Measurements from ENCODE around the gene MGLL. TPM values are rescaled to one million over a fixed set of nuclear protein-coding genes. Genes with fewer than 3 reads are reported as not detected.

The MGLL gene
- total RNA-seq, 1 experiment from 2014 or later = 0.94 TPM

DNA sequence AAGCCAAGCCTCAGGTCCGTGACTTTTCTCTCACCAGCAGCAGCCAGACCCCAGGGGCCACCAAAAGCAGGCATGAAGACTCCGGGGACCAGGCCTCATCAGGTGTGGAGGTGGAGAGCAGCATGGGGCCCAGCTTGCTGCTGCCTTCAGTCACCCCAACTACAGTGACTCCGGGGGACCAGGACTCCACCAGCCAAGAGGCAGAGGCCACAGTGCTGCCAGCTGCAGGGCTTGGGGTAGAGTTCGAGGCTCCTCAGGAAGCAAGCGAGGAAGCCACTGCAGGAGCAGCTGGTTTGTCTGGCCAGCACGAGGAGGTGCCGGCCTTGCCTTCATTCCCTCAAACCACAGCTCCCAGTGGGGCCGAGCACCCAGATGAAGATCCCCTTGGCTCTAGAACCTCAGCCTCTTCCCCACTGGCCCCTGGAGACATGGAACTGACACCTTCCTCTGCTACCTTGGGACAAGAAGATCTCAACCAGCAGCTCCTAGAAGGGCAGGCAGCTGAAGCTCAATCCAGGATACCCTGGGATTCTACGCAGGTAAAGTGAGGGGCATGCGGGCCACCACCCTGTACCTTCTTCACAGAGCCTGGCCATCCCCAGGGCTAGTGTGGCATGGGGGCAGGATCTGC is 161.6 kb downstream of the MGLL start:
- no peak overlapping the region for H3K27ac Mint-ChIP-seq
- POLR2A ChIA-PET = no interaction called here
- DNase-seq (ENCODE audit: low spot score) (no peak), ATAC-seq (no peak)
- H3K9me3 Mint-ChIP-seq = peaks cover 6% of the 10 kb centered on the region
- TF ChIP-seq ZBTB21 (CRISPR knock-in tag; IDR thresholded peaks at IDR 0.05; ENCODE audit: borderline replicate concordance) (no peak), CBFB (CRISPR knock-in tag; IDR thresholded peaks at IDR 0.05; ENCODE audit: low read depth) (no peak), RELA (CRISPR knock-in tag; IDR thresholded peaks at IDR 0.05; ENCODE audit: borderline replicate concordance) (no peak), AFF4 (CRISPR knock-in tag; IDR thresholded peaks at IDR 0.05; ENCODE audit: borderline replicate concordance) (no peak)
- no peak overlapping the region for H3K4me3 Mint-ChIP-seq
- H3K27me3 Mint-ChIP-seq (ENCODE audit: low read depth) = no peaks in the 10 kb centered on the region
- H3K4me1 Mint-ChIP-seq = no peaks in the 10 kb centered on the region
- H3K36me3 Mint-ChIP-seq = peaks cover 17% of the 10 kb centered on the region
- CTCF ChIA-PET = interaction anchor here (1.6 to 2.5 kb wide), 2 partner anchors 9 to 19 kb away, joined by 7 read pairs; no protein-coding TSS in a partner anchor

DNA sequence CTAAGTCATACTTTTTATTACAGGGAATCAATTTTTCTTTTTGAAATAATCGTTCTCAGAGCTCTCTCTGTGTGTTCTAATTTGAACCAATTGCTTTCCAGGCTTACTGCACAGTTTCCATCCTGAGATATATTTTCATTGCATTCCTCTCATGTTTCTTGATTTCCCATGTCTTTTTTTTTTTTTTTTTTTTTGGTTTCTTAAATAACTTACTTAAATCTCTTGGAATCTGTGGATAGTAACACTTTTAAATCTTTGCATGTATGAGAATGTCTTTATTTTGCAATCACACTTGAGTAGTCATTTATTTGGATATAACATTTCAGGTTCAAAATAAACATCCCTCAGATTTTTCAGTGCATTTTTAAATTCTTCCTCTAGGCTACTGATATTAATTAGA is 164.1 kb downstream of the MGLL start:
- Mint-ChIP-seq H3K27ac (no peak overlapping the region), H3K4me3 (no peak overlapping the region), H3K4me1 (no peaks in the 10 kb centered on the region), H3K36me3 (peaks cover 3% of the 10 kb centered on the region; the same call in 1 of the 2 replicates), H3K27me3 (ENCODE audit: low read depth) (no peaks in the 10 kb centered on the region), H3K9me3 (no peaks in the 10 kb centered on the region)
- no peak for ATAC-seq
- ChIA-PET CTCF (interaction anchor here (0.9 to 2.2 kb wide), 2 partner anchors 21 to 25 kb away, joined by 3 to 9 read pairs; no protein-coding TSS in a partner anchor), POLR2A (no interaction called here)
- DNase-seq (ENCODE audit: low spot score) = no peak
- no peak for TF ChIP-seq ZNF263 (CRISPR knock-in tag; IDR thresholded peaks at IDR 0.05; ENCODE audit: low read depth)
- no peak for TF ChIP-seq CBFB (CRISPR knock-in tag; IDR thresholded peaks at IDR 0.05; ENCODE audit: low read depth)
- TF ChIP-seq ZNF138 (CRISPR knock-in tag; conservative IDR thresholded peaks at IDR 0.05) = no peak
- no peak for TF ChIP-seq GABPB1 (CRISPR knock-in tag; IDR thresholded peaks at IDR 0.05)
- no peak for TF ChIP-seq JUN (CRISPR knock-in tag; IDR thresholded peaks at IDR 0.05)
- TF ChIP-seq ZNF232 (CRISPR knock-in tag; IDR thresholded peaks at IDR 0.05) = no peak
- TF ChIP-seq NFATC4 (CRISPR knock-in tag; IDR thresholded peaks at IDR 0.05) = no peak
- no peak for TF ChIP-seq ZNF416 (CRISPR knock-in tag; IDR thresholded peaks at IDR 0.05)
- TF ChIP-seq GRHL2 (CRISPR knock-in tag; IDR thresholded peaks at IDR 0.05; ENCODE audit: insufficient replicate concordance, severe bottlenecking) = no peak
- TF ChIP-seq, protein P1, sequence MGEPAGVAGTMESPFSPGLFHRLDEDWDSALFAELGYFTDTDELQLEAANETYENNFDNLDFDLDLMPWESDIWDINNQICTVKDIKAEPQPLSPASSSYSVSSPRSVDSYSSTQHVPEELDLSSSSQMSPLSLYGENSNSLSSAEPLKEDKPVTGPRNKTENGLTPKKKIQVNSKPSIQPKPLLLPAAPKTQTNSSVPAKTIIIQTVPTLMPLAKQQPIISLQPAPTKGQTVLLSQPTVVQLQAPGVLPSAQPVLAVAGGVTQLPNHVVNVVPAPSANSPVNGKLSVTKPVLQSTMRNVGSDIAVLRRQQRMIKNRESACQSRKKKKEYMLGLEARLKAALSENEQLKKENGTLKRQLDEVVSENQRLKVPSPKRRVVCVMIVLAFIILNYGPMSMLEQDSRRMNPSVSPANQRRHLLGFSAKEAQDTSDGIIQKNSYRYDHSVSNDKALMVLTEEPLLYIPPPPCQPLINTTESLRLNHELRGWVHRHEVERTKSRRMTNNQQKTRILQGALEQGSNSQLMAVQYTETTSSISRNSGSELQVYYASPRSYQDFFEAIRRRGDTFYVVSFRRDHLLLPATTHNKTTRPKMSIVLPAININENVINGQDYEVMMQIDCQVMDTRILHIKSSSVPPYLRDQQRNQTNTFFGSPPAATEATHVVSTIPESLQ (CRISPR knock-in tag; IDR thresholded peaks at IDR 0.05) = no peak
- TF ChIP-seq, protein P2, sequence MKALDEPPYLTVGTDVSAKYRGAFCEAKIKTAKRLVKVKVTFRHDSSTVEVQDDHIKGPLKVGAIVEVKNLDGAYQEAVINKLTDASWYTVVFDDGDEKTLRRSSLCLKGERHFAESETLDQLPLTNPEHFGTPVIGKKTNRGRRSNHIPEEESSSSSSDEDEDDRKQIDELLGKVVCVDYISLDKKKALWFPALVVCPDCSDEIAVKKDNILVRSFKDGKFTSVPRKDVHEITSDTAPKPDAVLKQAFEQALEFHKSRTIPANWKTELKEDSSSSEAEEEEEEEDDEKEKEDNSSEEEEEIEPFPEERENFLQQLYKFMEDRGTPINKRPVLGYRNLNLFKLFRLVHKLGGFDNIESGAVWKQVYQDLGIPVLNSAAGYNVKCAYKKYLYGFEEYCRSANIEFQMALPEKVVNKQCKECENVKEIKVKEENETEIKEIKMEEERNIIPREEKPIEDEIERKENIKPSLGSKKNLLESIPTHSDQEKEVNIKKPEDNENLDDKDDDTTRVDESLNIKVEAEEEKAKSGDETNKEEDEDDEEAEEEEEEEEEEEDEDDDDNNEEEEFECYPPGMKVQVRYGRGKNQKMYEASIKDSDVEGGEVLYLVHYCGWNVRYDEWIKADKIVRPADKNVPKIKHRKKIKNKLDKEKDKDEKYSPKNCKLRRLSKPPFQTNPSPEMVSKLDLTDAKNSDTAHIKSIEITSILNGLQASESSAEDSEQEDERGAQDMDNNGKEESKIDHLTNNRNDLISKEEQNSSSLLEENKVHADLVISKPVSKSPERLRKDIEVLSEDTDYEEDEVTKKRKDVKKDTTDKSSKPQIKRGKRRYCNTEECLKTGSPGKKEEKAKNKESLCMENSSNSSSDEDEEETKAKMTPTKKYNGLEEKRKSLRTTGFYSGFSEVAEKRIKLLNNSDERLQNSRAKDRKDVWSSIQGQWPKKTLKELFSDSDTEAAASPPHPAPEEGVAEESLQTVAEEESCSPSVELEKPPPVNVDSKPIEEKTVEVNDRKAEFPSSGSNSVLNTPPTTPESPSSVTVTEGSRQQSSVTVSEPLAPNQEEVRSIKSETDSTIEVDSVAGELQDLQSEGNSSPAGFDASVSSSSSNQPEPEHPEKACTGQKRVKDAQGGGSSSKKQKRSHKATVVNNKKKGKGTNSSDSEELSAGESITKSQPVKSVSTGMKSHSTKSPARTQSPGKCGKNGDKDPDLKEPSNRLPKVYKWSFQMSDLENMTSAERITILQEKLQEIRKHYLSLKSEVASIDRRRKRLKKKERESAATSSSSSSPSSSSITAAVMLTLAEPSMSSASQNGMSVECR (CRISPR knock-in tag; IDR thresholded peaks at IDR 0.05; ENCODE audit: borderline replicate concordance) = no peak
- TF ChIP-seq TEAD1 (CRISPR knock-in tag; IDR thresholded peaks at IDR 0.05) = no peak
- no peak for TF ChIP-seq ZNF281 (CRISPR knock-in tag; IDR thresholded peaks at IDR 0.05)
- TF ChIP-seq, protein P3, sequence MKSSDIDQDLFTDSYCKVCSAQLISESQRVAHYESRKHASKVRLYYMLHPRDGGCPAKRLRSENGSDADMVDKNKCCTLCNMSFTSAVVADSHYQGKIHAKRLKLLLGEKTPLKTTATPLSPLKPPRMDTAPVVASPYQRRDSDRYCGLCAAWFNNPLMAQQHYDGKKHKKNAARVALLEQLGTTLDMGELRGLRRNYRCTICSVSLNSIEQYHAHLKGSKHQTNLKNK (CRISPR knock-in tag; IDR thresholded peaks at IDR 0.05) = no peak
- no peak for TF ChIP-seq CTCF (IDR thresholded peaks at IDR 0.05)
- TF ChIP-seq ZNF423 (CRISPR knock-in tag; IDR thresholded peaks at IDR 0.05) = no peak
- no peak for TF ChIP-seq PRRX2 (CRISPR knock-in tag; IDR thresholded peaks at IDR 0.05)
